RWPE2 (cell line): ENCODE results near the gene MT1X.
"Not testable (repeated sequence)": the region's sequence is repeated elsewhere in the genome, so short reads cannot be mapped to it uniquely, and the experiment has no call there.

Experiments
- ATAC-seq: fragments of 200-7000 bp; cut with Tn5 transposase; 3 replicates; pipeline ENCODE4 v1.9.1; 2021; ENCODE audit warnings: low read depth
- DNase-seq: peaks from one replicate; pipeline ENCODE4 v3.0.0-alpha.2; 2020; ENCODE audit warnings: low spot score
- H3K27ac ChIP-seq: fragments of 450-650 bp; 2 replicates; pipeline ENCODE4 v1.5.1; 2017; ENCODE audit warnings: mild to moderate bottlenecking; ENCODE audit not compliant: poor library complexity, severe bottlenecking
- H3K27me3 ChIP-seq: fragments of 250-450 bp; sonication (Bioruptor Pico); 2 replicates; pipeline ENCODE4 v1.5.1; 2021; ENCODE audit warnings: mild to moderate bottlenecking, moderate library complexity; ENCODE audit not compliant: insufficient read depth, poor library complexity, severe bottlenecking
- H3K36me3 ChIP-seq: fragments of 250-450 bp; sonication (Bioruptor Pico); 2 replicates; pipeline ENCODE4 v1.5.1; 2020; ENCODE audit warnings: low read depth, mild to moderate bottlenecking, moderate library complexity
- H3K4me1 ChIP-seq: fragments of 250-450 bp; sonication (Bioruptor Pico); 2 replicates; pipeline ENCODE4 v1.5.1; 2021; ENCODE audit warnings: mild to moderate bottlenecking, moderate library complexity; ENCODE audit not compliant: insufficient read depth, poor library complexity, severe bottlenecking
- H3K4me3 ChIP-seq: fragments of 250-450 bp; sonication (Bioruptor Pico); 2 replicates; pipeline ENCODE4 v1.5.1; 2021; ENCODE audit warnings: mild to moderate bottlenecking, moderate library complexity; ENCODE audit not compliant: severe bottlenecking
- H3K9me3 ChIP-seq: fragments of 250-450 bp; sonication (Bioruptor Pico); 2 replicates; pipeline ENCODE4 v1.5.1; 2021; ENCODE audit warnings: mild to moderate bottlenecking, moderate library complexity; ENCODE audit not compliant: severe bottlenecking
- CTCF ChIP-seq: fragments of 450-650 bp; IDR thresholded peaks from one replicate; pipeline ENCODE4 v1.5.1; 2017; ENCODE audit warnings: mild to moderate bottlenecking, moderate library complexity; ENCODE audit not compliant: poor library complexity, severe bottlenecking

MT1X gene

DNA sequence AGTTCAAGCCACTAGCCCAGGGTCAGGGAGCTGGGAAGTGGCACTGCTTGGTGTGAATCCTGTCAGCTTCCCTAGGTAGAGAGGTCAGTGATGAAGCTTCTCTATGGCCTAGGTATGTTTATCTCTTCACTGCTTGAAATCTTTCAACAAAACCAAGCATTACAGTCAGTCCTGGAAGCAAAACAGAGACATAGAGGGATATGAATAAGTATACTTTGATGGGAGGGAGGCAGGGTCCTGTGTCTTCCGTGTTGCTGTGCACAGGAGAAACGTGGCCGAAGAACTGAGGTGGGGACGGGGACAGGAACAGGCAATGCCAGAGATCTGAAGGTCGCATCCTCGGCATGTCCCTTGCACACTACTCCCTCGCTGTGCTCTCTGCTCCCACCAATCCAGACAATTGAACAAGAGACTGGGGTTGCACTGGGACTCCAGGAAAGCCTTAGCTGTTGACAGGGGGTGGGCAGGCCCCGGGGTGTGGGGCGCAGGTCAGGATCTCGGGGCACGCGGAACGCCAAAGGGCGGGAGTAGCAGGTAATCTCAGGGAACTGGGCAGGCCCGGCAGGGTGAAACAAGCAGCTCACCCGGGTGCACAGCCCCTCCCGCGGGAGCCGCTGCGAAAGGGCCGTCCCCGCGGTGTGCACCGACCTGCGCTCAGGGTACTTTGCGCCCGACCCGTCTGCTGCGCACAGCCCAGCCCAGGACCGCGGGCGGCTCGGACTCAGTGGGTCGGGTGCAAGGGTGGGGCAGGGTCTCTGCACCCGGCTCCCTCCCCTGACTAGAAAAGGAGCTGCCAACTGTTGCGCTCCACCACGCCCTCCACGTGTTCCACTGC is 13.0 kb upstream of the MT1X start, which contains the start of gene MT1H:
MT1H (plus strand) TSS at position 810 of the 835 bp plus-strand sequence. CDS start 71 bp downstream, outside the sequence.
- H3K36me3 ChIP-seq = no peaks in the 10 kb centered on the region
- no peak within 1 kb of the TSS for H3K27ac ChIP-seq
- H3K27me3 ChIP-seq = no peaks in the 10 kb centered on the region
- ATAC-seq = no peak
- peaks cover 2% of the 10 kb centered on the region for H3K4me1 ChIP-seq
- no peak within 1 kb of the TSS for H3K4me3 ChIP-seq
- no peak for TF ChIP-seq CTCF
- H3K9me3 ChIP-seq = no peaks in the 10 kb centered on the region
- no peak for DNase-seq

GRCh38 chr16:56669840-56670619 is 12.2 kb upstream of the MT1X start:
- Histone ChIP-seq H3K4me3 (no peak overlapping the region), H3K27ac (no peak overlapping the region), H3K36me3 (no peaks in the 10 kb centered on the region), H3K9me3 (no peaks in the 10 kb centered on the region), H3K4me1 (peaks cover 2% of the 10 kb centered on the region), H3K27me3 (no peaks in the 10 kb centered on the region)
- DNase-seq (no peak), ATAC-seq (no peak)
- TF ChIP-seq CTCF = no peak

DNA sequence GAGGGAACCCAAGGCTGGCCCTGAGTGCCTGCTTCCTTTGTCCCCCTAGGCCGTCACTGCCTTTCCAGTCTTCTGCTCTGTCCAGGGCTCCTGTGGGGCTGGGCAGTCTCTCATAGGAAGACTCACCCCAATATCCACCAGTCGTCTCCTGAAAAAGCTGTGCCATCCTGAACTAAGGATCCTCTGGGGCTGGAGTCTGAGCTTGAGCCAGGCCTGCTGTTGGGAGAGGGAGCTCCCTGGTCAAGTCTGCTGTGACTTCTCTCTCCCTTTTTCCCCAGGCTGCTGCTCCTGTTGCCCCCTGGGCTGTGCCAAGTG is 11.7 kb upstream of the MT1X start:
- H3K36me3 ChIP-seq = no peaks in the 10 kb centered on the region
- ATAC-seq = no peak
- H3K27ac ChIP-seq = no peak overlapping the region
- DNase-seq = no peak
- no peaks in the 10 kb centered on the region for H3K27me3 ChIP-seq
- no peak for TF ChIP-seq CTCF
- H3K4me1 ChIP-seq = peaks cover 2% of the 10 kb centered on the region
- no peak overlapping the region for H3K4me3 ChIP-seq
- H3K9me3 ChIP-seq = no peaks in the 10 kb centered on the region

DNA sequence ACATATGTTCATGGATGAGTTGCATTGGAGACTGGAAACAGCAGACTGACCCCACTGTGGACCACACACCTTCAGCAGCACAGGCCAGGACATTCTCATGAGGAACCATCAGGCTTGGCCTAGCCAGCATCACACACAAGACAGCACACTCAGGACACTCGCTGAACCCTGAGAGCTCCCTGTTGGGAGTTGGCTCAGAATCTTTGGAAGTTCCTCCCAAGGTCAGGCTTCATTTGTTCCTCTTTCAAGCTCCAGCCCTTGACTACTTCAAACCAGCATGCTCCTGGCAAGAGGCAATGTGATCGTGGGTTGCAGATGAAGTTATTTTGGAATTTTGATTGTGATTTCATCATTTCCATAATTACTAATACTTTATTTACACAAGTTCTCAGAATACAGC is 10.6 kb upstream of the MT1X start:
- H3K9me3 ChIP-seq, DNase-seq, H3K4me1 ChIP-seq, H3K27me3 ChIP-seq, H3K4me3 ChIP-seq, H3K36me3 ChIP-seq, H3K27ac ChIP-seq: not testable (repeated sequence)
- ATAC-seq = peak; percentile 24; the same call in 2 of the 3 replicates

- not testable (repeated sequence) for DNase-seq
These were observed 10.1 kb upstream of the MT1X start for GRCh38 chr16:56672171-56672570.

More at GRCh38 chr16:56672171-56672570, 10.1 kb upstream of the MT1X start:
- H3K4me1 ChIP-seq, H3K27ac ChIP-seq, H3K27me3 ChIP-seq, ATAC-seq, H3K9me3 ChIP-seq, H3K4me3 ChIP-seq, H3K36me3 ChIP-seq: not testable (repeated sequence)
